Measurements from ENCODE around the gene ACTG1. TPM values are rescaled to one million over a fixed set of nuclear protein-coding genes. Genes with fewer than 3 reads are reported as not detected.

ACTG1 gene
- 5,189 and 7,714 TPM in 2 replicates for total RNA-seq

GRCh38 chr17:81512562-81513371 lies at the start of gene ACTG1:
TSS of gene ACTG1 (minus strand) at chr17:81512799. CDS start at chr17:81512354, 445 bp downstream.

GRCh38 chr17:81552244-81553017 lies 39.8 kb upstream of the ACTG1 start, which contains the start of gene FAAP100:
TSS of gene FAAP100 (minus strand) at chr17:81552353. CDS start at chr17:81552330, 23 bp downstream.

GRCh38 chr17:81527591-81528383 lies 15.2 kb upstream of the ACTG1 start, which contains the start of gene FSCN2:
TSS of gene FSCN2 (plus strand) at chr17:81528377. CDS start at chr17:81528532, 155 bp downstream.

Other genes with a start within 250 kb of the ACTG1 start
- gene SLC38A10, start 217.5 kb downstream of the ACTG1 start, total RNA-seq, result 76.1 and 127 TPM in 2 replicates
- 3.5 and 4.2 TPM in 2 replicates for gene BAHCC1, start 117.3 kb downstream of the ACTG1 start, total RNA-seq
- 0.19 and 5.1 TPM in 2 replicates for gene FSCN2, start 15.6 kb upstream of the ACTG1 start, total RNA-seq
- gene FAAP100, start 39.6 kb upstream of the ACTG1 start, total RNA-seq, result 14.7 and 17.4 TPM in 2 replicates
- 55.0 and 97.4 TPM in 2 replicates for gene NPLOC4, start 124.3 kb upstream of the ACTG1 start, total RNA-seq
- gene TSPAN10, start 124.4 kb upstream of the ACTG1 start, total RNA-seq, result 0.58 and 1.7 TPM in 2 replicates
- gene PDE6G, start 143.7 kb upstream of the ACTG1 start, total RNA-seq, result not detected in 2 replicates
- gene OXLD1, start 153.8 kb upstream of the ACTG1 start, total RNA-seq, result 24.8 and 39.5 TPM in 2 replicates
- gene CCDC137, start 153.9 kb upstream of the ACTG1 start, total RNA-seq, result 5.6 and 13.8 TPM in 2 replicates
- gene ARL16, start 171.0 kb upstream of the ACTG1 start, total RNA-seq, result 24.0 and 26.6 TPM in 2 replicates
- 74.6 and 77.2 TPM in 2 replicates for gene HGS, start 171.2 kb upstream of the ACTG1 start, total RNA-seq
- gene MRPL12, start 190.6 kb upstream of the ACTG1 start, total RNA-seq, result 3.7 and 65.9 TPM in 2 replicates
- gene SLC25A10, start 199.5 kb upstream of the ACTG1 start, total RNA-seq, result 5.6 and 17.8 TPM in 2 replicates

Measured in regular cardiac myocyte (primary cell).